ENCODE data around the gene MYPOP.
"Not testable (repeated sequence)": the region's sequence is repeated elsewhere in the genome, so short reads cannot be mapped to it uniquely, and the experiment has no call there.

GRCh38 chr19:45895983-45896599 lies 6.3 kb downstream of the MYPOP start:
- TF ChIP-seq CTCF (IDR thresholded peaks at IDR 0.05); POLR2AphosphoS5 (IDR thresholded peaks at IDR 0.05; ENCODE audit: low read depth, low read length); REST (IDR thresholded peaks at IDR 0.05; ENCODE audit: insufficient read depth in 1 of 2, low read depth in 2 of 2, low read length in 1 of 2); SIN3A (IDR thresholded peaks at IDR 0.05; ENCODE audit: borderline replicate concordance, insufficient read depth, low read depth, low read length); TCF7L2 (IDR thresholded peaks at IDR 0.05; ENCODE audit: low read depth, low read length): not testable (repeated sequence)

All from Panc1 (cell line).